Uterus (tissue), 2 donors: ENCODE measurements around the gene NR2F1-AS1.

ENCODE experiments used
- POLR2A ChIP-seq, 2 donors: fragments of 450-650 bp; IDR thresholded peaks; one replicate each; pipeline ENCODE4 v1.6.1; 2016; ENCODE audit warnings: antibody characterized with exemption in 2 of 2, mild to moderate bottlenecking in 1 of 2, moderate library complexity in 1 of 2
- TF ChIP-seq, protein P1 (sequence below), 4 experiments: fragments of 200-600 bp in 2 of 4; fragments of 450-650 bp in 2 of 4; sonication (generic) in 2 of 4; IDR thresholded peaks; one replicate each; pipeline ENCODE4 v1.5.1; 2016 to 2019; ENCODE audit warnings: antibody characterized with exemption in 4 of 4, mild to moderate bottlenecking in 2 of 4, moderate library complexity in 1 of 4

DNA sequence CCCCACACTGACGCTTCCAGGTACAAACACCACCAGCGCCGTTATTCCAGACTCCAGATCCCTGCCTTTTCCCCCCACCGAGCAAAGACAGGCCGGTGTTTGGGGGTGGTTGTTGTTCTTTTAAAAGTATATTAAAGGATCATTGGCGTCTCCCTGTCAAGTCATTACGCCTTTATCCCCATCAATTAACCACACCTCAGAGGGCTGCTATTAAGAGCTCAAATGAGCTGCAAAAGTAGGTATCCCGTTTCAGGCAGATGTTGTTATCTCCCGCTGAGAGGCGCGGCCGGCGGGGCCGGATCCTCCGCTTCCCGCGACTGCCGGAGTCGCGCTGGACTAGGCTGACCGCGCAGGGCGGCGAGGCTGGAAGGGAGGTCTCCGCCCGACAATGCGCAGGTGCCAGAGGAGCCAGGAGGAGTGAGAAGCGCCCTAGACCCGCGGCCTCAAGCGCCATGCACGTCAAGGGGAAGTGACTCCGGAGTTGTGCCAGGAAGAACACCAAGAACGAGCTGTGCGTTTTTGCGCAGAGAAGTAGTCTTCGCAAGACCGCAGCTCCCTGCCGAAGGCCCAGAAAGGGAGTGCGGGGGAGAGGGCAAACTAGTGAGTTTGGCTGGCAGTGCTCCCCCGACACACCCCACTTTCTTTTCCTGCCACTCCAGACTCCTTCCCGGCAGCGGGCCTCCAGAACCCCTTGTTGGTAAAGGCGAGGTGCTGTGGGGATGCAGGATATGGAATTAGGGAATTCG, 8.2 kb downstream of the NR2F1-AS1 start:
- TF ChIP-seq, protein P1, sequence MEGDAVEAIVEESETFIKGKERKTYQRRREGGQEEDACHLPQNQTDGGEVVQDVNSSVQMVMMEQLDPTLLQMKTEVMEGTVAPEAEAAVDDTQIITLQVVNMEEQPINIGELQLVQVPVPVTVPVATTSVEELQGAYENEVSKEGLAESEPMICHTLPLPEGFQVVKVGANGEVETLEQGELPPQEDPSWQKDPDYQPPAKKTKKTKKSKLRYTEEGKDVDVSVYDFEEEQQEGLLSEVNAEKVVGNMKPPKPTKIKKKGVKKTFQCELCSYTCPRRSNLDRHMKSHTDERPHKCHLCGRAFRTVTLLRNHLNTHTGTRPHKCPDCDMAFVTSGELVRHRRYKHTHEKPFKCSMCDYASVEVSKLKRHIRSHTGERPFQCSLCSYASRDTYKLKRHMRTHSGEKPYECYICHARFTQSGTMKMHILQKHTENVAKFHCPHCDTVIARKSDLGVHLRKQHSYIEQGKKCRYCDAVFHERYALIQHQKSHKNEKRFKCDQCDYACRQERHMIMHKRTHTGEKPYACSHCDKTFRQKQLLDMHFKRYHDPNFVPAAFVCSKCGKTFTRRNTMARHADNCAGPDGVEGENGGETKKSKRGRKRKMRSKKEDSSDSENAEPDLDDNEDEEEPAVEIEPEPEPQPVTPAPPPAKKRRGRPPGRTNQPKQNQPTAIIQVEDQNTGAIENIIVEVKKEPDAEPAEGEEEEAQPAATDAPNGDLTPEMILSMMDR (IDR thresholded peaks at IDR 0.05), result no peak
- no peak for TF ChIP-seq POLR2A (IDR thresholded peaks at IDR 0.05)
